Loucy (cell line): ENCODE results near the gene CHEK1.

Experiments
- EZH2phosphoT487 ChIP-seq: fragments of 200-600 bp; IDR thresholded peaks from 2 replicates; pipeline ENCODE4 v1.6.1; 2018; ENCODE audit warnings: antibody characterized with exemption, mild to moderate bottlenecking, moderate library complexity, borderline replicate concordance
- TF ChIP-seq, protein P1 (sequence below): fragments of 200-600 bp; sonication (generic); conservative IDR thresholded peaks from 2 replicates; pipeline ENCODE4 v1.5.1; 2014; ENCODE audit warnings: mild to moderate bottlenecking, antibody characterized with exemption, low read length

DNA sequence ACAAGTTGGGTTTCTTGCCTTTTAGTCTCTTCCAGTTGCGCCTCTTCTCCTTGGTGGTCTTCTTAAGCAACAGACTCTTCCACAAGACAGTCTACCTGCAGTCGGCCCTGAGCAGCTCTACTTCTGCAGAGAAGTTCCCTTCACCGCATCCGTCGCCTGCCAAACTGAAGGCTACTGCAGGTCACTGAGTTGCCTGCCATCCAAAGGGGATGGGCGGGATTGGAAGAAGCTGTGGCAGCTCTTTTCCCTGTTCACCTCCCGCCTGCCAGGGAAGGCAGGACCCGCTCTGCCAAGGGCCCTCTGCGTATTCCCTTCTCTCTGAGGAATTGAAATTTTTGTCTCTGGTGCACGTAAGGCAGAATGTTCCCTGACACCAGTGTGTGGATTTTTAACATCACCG lies 41.5 kb upstream of the CHEK1 start:
- TF ChIP-seq, protein P1, sequence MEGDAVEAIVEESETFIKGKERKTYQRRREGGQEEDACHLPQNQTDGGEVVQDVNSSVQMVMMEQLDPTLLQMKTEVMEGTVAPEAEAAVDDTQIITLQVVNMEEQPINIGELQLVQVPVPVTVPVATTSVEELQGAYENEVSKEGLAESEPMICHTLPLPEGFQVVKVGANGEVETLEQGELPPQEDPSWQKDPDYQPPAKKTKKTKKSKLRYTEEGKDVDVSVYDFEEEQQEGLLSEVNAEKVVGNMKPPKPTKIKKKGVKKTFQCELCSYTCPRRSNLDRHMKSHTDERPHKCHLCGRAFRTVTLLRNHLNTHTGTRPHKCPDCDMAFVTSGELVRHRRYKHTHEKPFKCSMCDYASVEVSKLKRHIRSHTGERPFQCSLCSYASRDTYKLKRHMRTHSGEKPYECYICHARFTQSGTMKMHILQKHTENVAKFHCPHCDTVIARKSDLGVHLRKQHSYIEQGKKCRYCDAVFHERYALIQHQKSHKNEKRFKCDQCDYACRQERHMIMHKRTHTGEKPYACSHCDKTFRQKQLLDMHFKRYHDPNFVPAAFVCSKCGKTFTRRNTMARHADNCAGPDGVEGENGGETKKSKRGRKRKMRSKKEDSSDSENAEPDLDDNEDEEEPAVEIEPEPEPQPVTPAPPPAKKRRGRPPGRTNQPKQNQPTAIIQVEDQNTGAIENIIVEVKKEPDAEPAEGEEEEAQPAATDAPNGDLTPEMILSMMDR = no peak
- no peak for TF ChIP-seq EZH2phosphoT487
